ENCODE results near the gene TMEM14A.

The TMEM14A gene

GRCh38 chr6:52641826-52642225 is 29.1 kb upstream of the TMEM14A start:
- Histone ChIP-seq H3K36me3 (replicated peaks) (no peaks in the 10 kb centered on the region), H3K27ac (no peak overlapping the region), H3K27me3 (replicated peaks) (no peaks in the 10 kb centered on the region), H3K4me3 (ENCODE audit: low read depth, low read length) (no peak overlapping the region)
- in situ Hi-C loops (cut with HindIII; ENCODE audit: low pct_ligation_motif_present, low sequenced_read_pairs), result no loop called here
- DNase-seq, result no peak
- TF ChIP-seq CTCF (IDR thresholded peaks at IDR 0.05; ENCODE audit: low read depth, low read length, missing control alignments), result no peak

GRCh38 chr6:52642368-52642767 is 28.5 kb upstream of the TMEM14A start:
- no peak for TF ChIP-seq CTCF (IDR thresholded peaks at IDR 0.05; ENCODE audit: low read depth, low read length, missing control alignments)
- H3K27ac ChIP-seq, result no peak overlapping the region
- H3K27me3 ChIP-seq (replicated peaks), result no peaks in the 10 kb centered on the region
- H3K36me3 ChIP-seq (replicated peaks), result no peaks in the 10 kb centered on the region
- no peak overlapping the region for H3K4me3 ChIP-seq (ENCODE audit: low read depth, low read length)
- DNase-seq, result no peak
- in situ Hi-C loops (cut with HindIII; ENCODE audit: low pct_ligation_motif_present, low sequenced_read_pairs), result no loop called here

- H3K4me3 ChIP-seq (ENCODE audit: low read depth, low read length), result no peak overlapping the region
- no peak for DNase-seq
- no peak for TF ChIP-seq CTCF (IDR thresholded peaks at IDR 0.05; ENCODE audit: low read depth, low read length, missing control alignments)
- no peaks in the 10 kb centered on the region for H3K36me3 ChIP-seq (replicated peaks)
- in situ Hi-C loops (cut with HindIII; ENCODE audit: low pct_ligation_motif_present, low sequenced_read_pairs), result no loop called here
- no peaks in the 10 kb centered on the region for H3K27me3 ChIP-seq (replicated peaks)
- H3K27ac ChIP-seq, result no peak overlapping the region
Measured at GRCh38 chr6:52643158-52643557, 27.8 kb upstream of the TMEM14A start.

DNA sequence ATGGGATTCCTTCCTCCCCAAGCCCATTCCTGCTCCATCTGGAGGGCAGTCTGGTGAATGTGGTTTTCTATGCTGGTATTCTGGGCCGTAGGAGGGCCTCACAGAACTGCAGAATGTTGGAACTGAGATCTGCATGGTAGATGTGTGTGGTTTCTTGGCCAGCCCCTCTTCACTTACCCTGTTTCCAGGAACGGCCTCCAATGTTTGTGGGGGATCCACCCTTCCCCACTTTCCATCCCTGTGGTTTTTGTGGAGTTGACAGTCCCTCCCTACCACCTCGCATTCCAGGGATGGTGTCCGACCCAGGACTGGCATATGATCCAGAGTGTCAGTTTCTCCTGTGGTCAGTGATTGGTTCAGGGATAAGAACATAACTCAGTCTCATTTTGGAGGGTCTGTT is 26.7 kb upstream of the TMEM14A start:
- no peaks in the 10 kb centered on the region for H3K27me3 ChIP-seq (replicated peaks)
- no peaks in the 10 kb centered on the region for H3K36me3 ChIP-seq (replicated peaks)
- no peak overlapping the region for H3K4me3 ChIP-seq (ENCODE audit: low read depth, low read length)
- H3K27ac ChIP-seq, result no peak overlapping the region
- in situ Hi-C loops (cut with HindIII; ENCODE audit: low pct_ligation_motif_present, low sequenced_read_pairs), result no loop called here
- no peak for TF ChIP-seq CTCF (IDR thresholded peaks at IDR 0.05; ENCODE audit: low read depth, low read length, missing control alignments)
- no peak for DNase-seq

GRCh38 chr6:52645976-52646375 is 24.9 kb upstream of the TMEM14A start:
- in situ Hi-C loops (cut with HindIII; ENCODE audit: low pct_ligation_motif_present, low sequenced_read_pairs), result no loop called here
- Histone ChIP-seq H3K36me3 (replicated peaks) (no peaks in the 10 kb centered on the region), H3K27me3 (replicated peaks) (no peaks in the 10 kb centered on the region), H3K4me3 (ENCODE audit: low read depth, low read length) (no peak overlapping the region), H3K27ac (no peak overlapping the region)
- DNase-seq, result peak; percentile 38
- no peak for TF ChIP-seq CTCF (IDR thresholded peaks at IDR 0.05; ENCODE audit: low read depth, low read length, missing control alignments)

GRCh38 chr6:52647199-52647598 is 23.7 kb upstream of the TMEM14A start:
- Histone ChIP-seq H3K4me3 (ENCODE audit: low read depth, low read length) (no peak overlapping the region), H3K27ac (peak overlapping the region; percentile 1), H3K27me3 (replicated peaks) (no peaks in the 10 kb centered on the region), H3K36me3 (replicated peaks) (no peaks in the 10 kb centered on the region)
- no peak for DNase-seq
- in situ Hi-C loops (cut with HindIII; ENCODE audit: low pct_ligation_motif_present, low sequenced_read_pairs), result no loop called here
- TF ChIP-seq CTCF (IDR thresholded peaks at IDR 0.05; ENCODE audit: low read depth, low read length, missing control alignments), result no peak
